H1 (cell line): ENCODE data around the gene TXNL4B.

Source experiments
- ATF2 ChIP-seq: IDR thresholded peaks from 2 replicates; pipeline ENCODE4 v1.6.1; 2012; ENCODE audit warnings: low read length, inconsistent platforms
- CTCF ChIP-seq, 3 experiments: IDR thresholded peaks; 1 replicate in 2 of 3; 2 replicates in 1 of 3; pipeline versions ENCODE4 v1.5.1 to v1.6.1; 2011; ENCODE audit warnings: low read length in 3 of 3, mild to moderate bottlenecking in 3 of 3, inconsistent platforms in 2 of 3, low read depth in 1 of 3, moderate library complexity in 1 of 3; ENCODE audit not compliant: insufficient read depth in 1 of 3; ENCODE audit errors: control extremely low read depth in 1 of 3
- EZH2 ChIP-seq: fragments of 200-600 bp; sonication (generic); IDR thresholded peaks from 2 replicates; pipeline ENCODE4 v1.7.1; 2012; ENCODE audit warnings: low read depth, mild to moderate bottlenecking, moderate library complexity, low read length, inconsistent platforms; ENCODE audit not compliant: severe bottlenecking
- FOSL1 ChIP-seq: IDR thresholded peaks from 2 replicates; pipeline ENCODE4 v1.6.1; 2011; ENCODE audit warnings: mild to moderate bottlenecking, low read depth, low read length, moderate library complexity; ENCODE audit not compliant: insufficient read depth
- JUND ChIP-seq: IDR thresholded peaks from 2 replicates; pipeline ENCODE4 v1.6.1; 2011; ENCODE audit warnings: mild to moderate bottlenecking, improper control_type of control experiment, low read length
- MAFK ChIP-seq: IDR thresholded peaks from 2 replicates; pipeline ENCODE4 v1.6.1; 2012; ENCODE audit warnings: low read depth, mild to moderate bottlenecking, improper control_type of control experiment, low read length
- POLR2A ChIP-seq, 2 experiments: IDR thresholded peaks; 1 replicate in 1 of 2; 2 replicates in 1 of 2; pipeline ENCODE4 v1.6.1; 2011; ENCODE audit warnings: low read depth in 2 of 2, low read length in 2 of 2, mild to moderate bottlenecking in 2 of 2; ENCODE audit errors: control extremely low read depth in 1 of 2
- POLR2AphosphoS5 ChIP-seq: IDR thresholded peaks from 2 replicates; pipeline ENCODE4 v1.6.1; 2011; ENCODE audit warnings: low read depth, low read length
- RXRA ChIP-seq: IDR thresholded peaks from 2 replicates; pipeline ENCODE4 v1.6.1; 2011; ENCODE audit warnings: low read depth, mild to moderate bottlenecking, low read length, moderate library complexity; ENCODE audit not compliant: insufficient read depth
- TF ChIP-seq, protein P1 (sequence below): IDR thresholded peaks from 2 replicates; pipeline ENCODE4 v1.6.1; 2012; ENCODE audit warnings: inconsistent platforms

DNA sequence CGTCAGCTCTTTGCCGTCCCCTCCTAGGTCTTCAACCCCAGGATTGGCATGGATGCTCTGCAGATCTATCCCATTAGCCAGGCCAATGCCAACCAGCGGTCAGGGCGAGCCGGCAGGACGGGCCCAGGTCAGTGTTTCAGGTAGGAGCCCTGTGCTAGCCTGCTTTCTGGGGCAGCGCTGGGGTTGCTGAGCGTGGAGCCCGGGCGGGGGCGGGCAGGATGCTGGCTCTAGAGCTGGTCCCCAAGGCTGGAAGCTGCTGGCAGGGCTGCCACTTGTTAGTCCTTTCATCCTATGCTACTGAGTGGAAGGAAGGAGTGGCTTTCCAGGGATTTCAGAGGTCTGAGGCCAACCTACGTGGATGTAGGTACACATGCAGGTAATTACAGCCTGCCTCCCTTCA lies 12.6 kb upstream of the TXNL4B start:
- TF ChIP-seq EZH2 (no peak), POLR2A (IDR thresholded peaks at IDR 0.05; ENCODE audit: control extremely low read depth in 1 of 2, low read depth in 2 of 2, low read length in 2 of 2) (no peak), MAFK (no peak), ATF2 (no peak), JUND (no peak), FOSL1 (no peak), POLR2AphosphoS5 (no peak), RXRA (no peak), CTCF (IDR thresholded peaks at IDR 0.05; ENCODE audit: control extremely low read depth in 1 of 3, insufficient read depth in 1 of 3, low read depth in 1 of 3, low read length in 3 of 3) (no peak)
- TF ChIP-seq, protein P1, sequence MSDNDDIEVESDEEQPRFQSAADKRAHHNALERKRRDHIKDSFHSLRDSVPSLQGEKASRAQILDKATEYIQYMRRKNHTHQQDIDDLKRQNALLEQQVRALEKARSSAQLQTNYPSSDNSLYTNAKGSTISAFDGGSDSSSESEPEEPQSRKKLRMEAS = no peak
